Neural cell (in vitro differentiated cells): Measurements from ENCODE around the gene CPEB4. TPM values are rescaled to one million over a fixed set of nuclear protein-coding genes. Genes with fewer than 3 reads are reported as not detected.

Source experiments
- H2AFZ ChIP-seq: fragments of 200-600, 300-800 bp; sonication (generic), shearing (Covaris generic); 2 replicates; pipeline ENCODE4 v1.6.0; 2014; ENCODE audit warnings: low read depth, mild to moderate bottlenecking, antibody characterized with exemption, low read length, moderate library complexity
- H3F3A ChIP-seq: fragments of 200-600 bp; shearing (Covaris generic); 2 replicates; pipeline ENCODE4 v1.6.1; 2016; ENCODE audit warnings: mild to moderate bottlenecking, moderate library complexity, mixed read lengths, antibody characterized with exemption, low read length; ENCODE audit not compliant: insufficient read depth, poor library complexity, severe bottlenecking
- H3K27ac ChIP-seq: fragments of 200-600, 300-800 bp; sonication (generic), shearing (Covaris generic); 2 replicates; pipeline ENCODE4 v1.5.1; 2014; ENCODE audit warnings: mild to moderate bottlenecking, low read length, moderate library complexity
- H3K27me3 ChIP-seq: fragments of 300-800, 200-600 bp; sonication (generic), shearing (Covaris generic); 2 replicates; pipeline ENCODE4 v1.6.0; 2014; ENCODE audit warnings: mild to moderate bottlenecking, low read depth, low read length, moderate library complexity; ENCODE audit not compliant: insufficient read depth
- H3K36me3 ChIP-seq: fragments of 300-800, 200-600 bp; sonication (generic), shearing (Covaris generic); 2 replicates; pipeline ENCODE4 v1.5.1; 2014; ENCODE audit warnings: mild to moderate bottlenecking, antibody characterized with exemption, low read length, moderate library complexity; ENCODE audit not compliant: insufficient read depth
- H3K4me2 ChIP-seq: fragments of 300-800, 200-600 bp; sonication (generic), shearing (Covaris generic); 2 replicates; pipeline ENCODE4 v1.6.0; 2014; ENCODE audit warnings: mild to moderate bottlenecking, low read length
- H3K4me3 ChIP-seq: fragments of 300-800, 200-600 bp; sonication (generic), shearing (Covaris generic); 2 replicates; pipeline ENCODE4 v1.5.1; 2014; ENCODE audit warnings: mild to moderate bottlenecking, low read length, moderate library complexity
- H3K79me2 ChIP-seq: fragments of 200-600 bp; shearing (Covaris generic); replicated peaks from 2 replicates; pipeline ENCODE4 v1.6.0; 2014; ENCODE audit warnings: mild to moderate bottlenecking, low read length, moderate library complexity; ENCODE audit not compliant: insufficient read depth
- H3K9ac ChIP-seq: fragments of 300-800, 200-600 bp; sonication (generic), shearing (Covaris generic); 2 replicates; pipeline ENCODE4 v1.6.1; 2016; ENCODE audit warnings: mild to moderate bottlenecking, low read length, mixed read lengths
- H3K9me2 ChIP-seq: fragments of 200-600 bp; shearing (Covaris generic); 2 replicates; pipeline ENCODE4 v1.6.1; 2016; ENCODE audit warnings: mild to moderate bottlenecking, low read length, mixed read lengths; ENCODE audit not compliant: insufficient read depth
- H3K9me3 ChIP-seq: fragments of 200-600, 300-800 bp; sonication (generic), shearing (Covaris generic); 2 replicates; pipeline ENCODE4 v1.6.1; 2016; ENCODE audit warnings: mild to moderate bottlenecking, mixed run types, low read length, moderate library complexity, mixed read lengths
- H4K20me1 ChIP-seq: fragments of 200-600 bp; shearing (Covaris generic); 2 replicates; pipeline ENCODE4 v1.6.1; 2016; ENCODE audit warnings: mild to moderate bottlenecking, mixed run types; ENCODE audit not compliant: insufficient read depth
- CTCF ChIP-seq: fragments of 450-650 bp; IDR thresholded peaks from 2 replicates; pipeline ENCODE4 v1.5.1; 2014; ENCODE audit warnings: antibody characterized with exemption, mild to moderate bottlenecking, moderate library complexity; ENCODE audit not compliant: poor library complexity, severe bottlenecking
- EP300 ChIP-seq: fragments of 450-650 bp; conservative IDR thresholded peaks from 2 replicates; pipeline ENCODE4 v1.6.1; 2014; ENCODE audit warnings: antibody characterized with exemption, mild to moderate bottlenecking, moderate library complexity; ENCODE audit not compliant: poor library complexity, severe bottlenecking
- EZH2 ChIP-seq: fragments of 200-600, 300-800 bp; shearing (Covaris generic), sonication (generic); IDR thresholded peaks from 2 replicates; pipeline ENCODE4 v1.6.1; 2014; ENCODE audit warnings: antibody characterized with exemption, low read length, borderline replicate concordance, mild to moderate bottlenecking; ENCODE audit not compliant: insufficient read depth, poor library complexity, severe bottlenecking
- MXI1 ChIP-seq: fragments of 450-650 bp; conservative IDR thresholded peaks from 2 replicates; pipeline ENCODE4 v1.6.1; 2014; ENCODE audit warnings: antibody characterized with exemption, mild to moderate bottlenecking; ENCODE audit not compliant: poor library complexity, severe bottlenecking
- POLR2AphosphoS5 ChIP-seq: IDR thresholded peaks from 2 replicates; pipeline ENCODE4 v1.6.1; 2012
- RAD21 ChIP-seq: fragments of 450-650 bp; conservative IDR thresholded peaks from 2 replicates; pipeline ENCODE4 v1.6.1; 2014; ENCODE audit warnings: antibody characterized with exemption, mild to moderate bottlenecking, moderate library complexity
- SMC3 ChIP-seq: fragments of 450-650 bp; conservative IDR thresholded peaks from 2 replicates; pipeline ENCODE4 v1.6.1; 2014; ENCODE audit warnings: antibody characterized with exemption, mild to moderate bottlenecking, moderate library complexity; ENCODE audit not compliant: poor library complexity
- TAF1 ChIP-seq: IDR thresholded peaks from 2 replicates; pipeline ENCODE4 v1.6.1; 2012; ENCODE audit warnings: low read depth
- polyA plus RNA-seq: library from polyadenylated mRNA; depleted of rRNA; stranded (reverse); fragments of >200 nt; gene quantifications from 2 replicates; pipeline ENCODE4 v1.2.3, GENCODE V29; 2014
- TF ChIP-seq, protein P1 (sequence below): IDR thresholded peaks from 2 replicates; pipeline ENCODE4 v1.6.1; 2012; ENCODE audit warnings: borderline replicate concordance

The CPEB4 gene
- polyA plus RNA-seq, 1 donor from 2014 or later = 42.2 TPM

DNA sequence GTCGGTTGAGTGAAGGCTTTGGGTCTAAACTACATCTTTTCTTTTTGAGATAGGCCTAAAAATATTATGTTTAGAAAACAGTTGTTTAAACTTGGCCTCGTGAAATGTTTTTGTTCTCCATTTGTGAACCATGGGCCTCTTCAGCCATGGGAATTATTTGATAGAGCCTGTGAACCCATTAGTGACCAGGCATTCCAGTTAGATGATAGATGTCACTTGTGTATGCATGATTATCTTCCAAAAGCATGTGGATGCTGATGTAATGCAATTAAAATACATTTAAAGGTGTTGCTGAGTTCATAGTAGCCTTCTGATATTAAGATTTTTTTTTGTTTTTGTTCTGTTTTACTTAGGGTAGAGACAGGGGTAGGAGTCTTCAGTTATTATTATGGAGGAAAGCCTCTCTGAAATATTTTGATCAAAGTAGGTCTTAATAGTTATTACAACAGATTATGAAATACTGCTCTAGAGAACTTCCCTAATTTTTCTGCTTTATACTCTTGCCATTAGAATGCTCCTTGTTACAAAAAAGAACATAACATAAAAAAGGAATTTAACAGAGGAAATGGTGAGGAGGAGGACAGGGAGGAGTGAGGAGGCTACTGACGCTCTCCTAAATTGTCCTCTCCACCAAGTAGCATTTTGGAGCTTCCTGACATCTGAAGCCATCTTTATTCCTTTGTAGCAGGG is 32.9 kb downstream of the CPEB4 start:
- TF ChIP-seq CTCF (no peak), POLR2AphosphoS5 (no peak), EP300 (no peak), RAD21 (no peak), EZH2 (no peak), MXI1 (no peak), TAF1 (no peak), SMC3 (no peak)
- TF ChIP-seq, protein P1, sequence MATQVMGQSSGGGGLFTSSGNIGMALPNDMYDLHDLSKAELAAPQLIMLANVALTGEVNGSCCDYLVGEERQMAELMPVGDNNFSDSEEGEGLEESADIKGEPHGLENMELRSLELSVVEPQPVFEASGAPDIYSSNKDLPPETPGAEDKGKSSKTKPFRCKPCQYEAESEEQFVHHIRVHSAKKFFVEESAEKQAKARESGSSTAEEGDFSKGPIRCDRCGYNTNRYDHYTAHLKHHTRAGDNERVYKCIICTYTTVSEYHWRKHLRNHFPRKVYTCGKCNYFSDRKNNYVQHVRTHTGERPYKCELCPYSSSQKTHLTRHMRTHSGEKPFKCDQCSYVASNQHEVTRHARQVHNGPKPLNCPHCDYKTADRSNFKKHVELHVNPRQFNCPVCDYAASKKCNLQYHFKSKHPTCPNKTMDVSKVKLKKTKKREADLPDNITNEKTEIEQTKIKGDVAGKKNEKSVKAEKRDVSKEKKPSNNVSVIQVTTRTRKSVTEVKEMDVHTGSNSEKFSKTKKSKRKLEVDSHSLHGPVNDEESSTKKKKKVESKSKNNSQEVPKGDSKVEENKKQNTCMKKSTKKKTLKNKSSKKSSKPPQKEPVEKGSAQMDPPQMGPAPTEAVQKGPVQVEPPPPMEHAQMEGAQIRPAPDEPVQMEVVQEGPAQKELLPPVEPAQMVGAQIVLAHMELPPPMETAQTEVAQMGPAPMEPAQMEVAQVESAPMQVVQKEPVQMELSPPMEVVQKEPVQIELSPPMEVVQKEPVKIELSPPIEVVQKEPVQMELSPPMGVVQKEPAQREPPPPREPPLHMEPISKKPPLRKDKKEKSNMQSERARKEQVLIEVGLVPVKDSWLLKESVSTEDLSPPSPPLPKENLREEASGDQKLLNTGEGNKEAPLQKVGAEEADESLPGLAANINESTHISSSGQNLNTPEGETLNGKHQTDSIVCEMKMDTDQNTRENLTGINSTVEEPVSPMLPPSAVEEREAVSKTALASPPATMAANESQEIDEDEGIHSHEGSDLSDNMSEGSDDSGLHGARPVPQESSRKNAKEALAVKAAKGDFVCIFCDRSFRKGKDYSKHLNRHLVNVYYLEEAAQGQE = no peak
- no peak overlapping the region for H3K9ac ChIP-seq
- H4K20me1 ChIP-seq = no peaks in the 10 kb centered on the region
- H3K79me2 ChIP-seq = peaks cover 23% of the 10 kb centered on the region
- no peaks in the 10 kb centered on the region for H3F3A ChIP-seq
- H3K4me2 ChIP-seq = no peak overlapping the region
- H2AFZ ChIP-seq = no peak overlapping the region
- H3K9me2 ChIP-seq = no peaks in the 10 kb centered on the region
- no peaks in the 10 kb centered on the region for H3K27me3 ChIP-seq
- H3K4me3 ChIP-seq = no peak overlapping the region
- H3K9me3 ChIP-seq = no peaks in the 10 kb centered on the region
- H3K36me3 ChIP-seq = no peaks in the 10 kb centered on the region
- no peak overlapping the region for H3K27ac ChIP-seq

GRCh38 chr5:173922527-173922926 is 34.4 kb downstream of the CPEB4 start:
- Histone ChIP-seq H3K27me3 (no peaks in the 10 kb centered on the region), H3K4me2 (no peak overlapping the region), H3K9ac (no peak overlapping the region), H3K79me2 (peaks cover 26% of the 10 kb centered on the region), H3K9me2 (no peaks in the 10 kb centered on the region), H3F3A (no peaks in the 10 kb centered on the region), H3K36me3 (no peaks in the 10 kb centered on the region), H3K9me3 (no peaks in the 10 kb centered on the region), H4K20me1 (no peaks in the 10 kb centered on the region), H2AFZ (no peak overlapping the region), H3K4me3 (no peak overlapping the region), H3K27ac (no peak overlapping the region)
- TF ChIP-seq CTCF (no peak), RAD21 (no peak), POLR2AphosphoS5 (no peak), EP300 (no peak), TAF1 (no peak), SMC3 (no peak)
